Measurements from ENCODE around the gene LRCH3.
"Not testable (repeated sequence)": the region's sequence is repeated elsewhere in the genome, so short reads cannot be mapped to it uniquely, and the experiment has no call there.

LRCH3 gene

DNA sequence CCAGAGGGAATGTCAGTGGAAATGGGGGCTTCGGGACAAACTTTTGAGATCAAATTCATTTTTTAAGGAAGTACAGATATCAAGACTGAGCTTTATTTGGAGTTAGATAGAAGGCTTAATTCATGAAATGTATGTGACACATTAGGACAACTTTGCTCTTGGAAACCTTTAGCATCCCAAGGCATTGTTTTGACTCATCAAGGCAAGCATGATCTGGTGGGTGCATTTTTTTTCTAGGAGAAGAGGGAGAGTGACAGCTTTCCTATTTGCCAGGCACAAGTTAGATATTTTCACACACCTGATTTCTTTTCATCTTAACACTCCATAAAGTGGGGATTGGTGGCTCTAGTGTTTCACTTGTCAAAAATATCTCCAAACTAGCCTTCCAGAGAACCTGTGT lies 97.5 kb downstream of the LRCH3 start:
- no peak for DNase-seq

DNA sequence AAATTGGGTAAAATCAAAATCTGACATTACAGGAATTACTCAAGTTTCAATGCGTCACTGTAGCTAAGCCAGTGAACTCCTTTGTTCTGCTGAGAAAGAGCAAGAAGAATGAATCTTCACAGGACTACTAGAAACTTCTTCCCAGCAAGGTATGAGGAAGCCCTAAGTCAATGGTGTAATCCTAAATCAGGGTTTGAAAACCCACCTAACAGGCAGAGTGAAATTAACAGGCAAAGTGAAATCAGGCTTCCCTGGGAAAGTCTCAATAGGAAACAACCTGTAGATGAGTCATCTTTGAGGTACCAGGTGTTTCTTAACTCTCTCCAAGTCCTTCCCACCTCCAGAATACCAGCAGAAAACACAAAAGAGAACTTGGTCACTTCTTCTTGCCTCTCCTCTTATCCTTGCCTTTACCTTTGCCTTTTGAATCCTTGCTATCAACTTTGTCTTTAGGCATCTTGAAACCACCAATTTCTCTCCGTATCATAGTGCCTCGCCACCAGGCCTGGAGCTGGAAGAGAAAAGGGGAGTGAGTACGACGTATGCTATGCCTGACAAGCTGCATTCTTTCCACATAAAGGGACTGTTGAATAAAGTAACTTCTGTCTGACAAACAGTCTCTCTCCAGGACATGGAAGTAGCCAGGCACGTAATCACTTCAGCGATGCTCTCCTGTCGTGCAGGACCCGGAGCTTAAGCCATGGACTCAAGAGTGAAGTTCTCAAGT lies 98.3 kb downstream of the LRCH3 start:
- DNase-seq: no peak

DNA sequence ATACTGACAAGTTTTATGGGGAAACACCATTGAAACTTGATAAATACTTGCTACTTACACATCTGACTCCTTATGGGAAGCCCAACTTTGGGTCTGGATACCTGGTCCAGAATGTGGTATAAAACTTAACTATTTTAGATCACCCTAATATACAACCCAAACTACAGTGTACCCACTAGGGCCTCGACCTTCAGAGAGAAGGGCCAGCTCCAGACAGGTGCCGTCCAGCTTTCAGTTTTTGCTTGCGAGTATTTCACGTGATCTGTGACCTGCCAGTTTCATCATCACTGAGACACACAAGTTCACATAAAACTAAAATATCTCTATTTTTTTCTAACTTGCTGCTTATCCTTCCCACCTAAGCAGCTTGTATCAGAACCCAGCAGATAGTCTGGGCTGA lies 99.6 kb downstream of the LRCH3 start:
- DNase-seq: no peak

DNA sequence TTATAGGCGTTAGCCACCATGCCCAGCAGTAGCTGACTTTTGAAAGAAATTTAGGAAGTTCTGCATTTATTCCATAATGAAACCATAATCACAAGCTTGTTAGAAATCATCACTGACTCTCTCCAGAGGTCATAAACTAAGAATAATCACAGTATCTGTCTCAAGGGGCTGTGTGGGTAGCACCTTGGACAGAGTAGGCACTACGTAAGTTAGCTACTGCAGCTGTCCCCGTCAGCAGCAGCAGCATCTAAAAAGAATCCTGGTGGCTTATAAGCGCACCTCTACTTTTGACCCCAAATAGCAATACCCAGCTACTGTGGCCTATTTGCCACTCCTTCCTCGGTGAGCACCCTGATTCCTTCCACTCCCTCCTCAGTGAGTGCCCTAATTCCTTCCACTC lies 101.1 kb downstream of the LRCH3 start:
- DNase-seq: no peak

DNA sequence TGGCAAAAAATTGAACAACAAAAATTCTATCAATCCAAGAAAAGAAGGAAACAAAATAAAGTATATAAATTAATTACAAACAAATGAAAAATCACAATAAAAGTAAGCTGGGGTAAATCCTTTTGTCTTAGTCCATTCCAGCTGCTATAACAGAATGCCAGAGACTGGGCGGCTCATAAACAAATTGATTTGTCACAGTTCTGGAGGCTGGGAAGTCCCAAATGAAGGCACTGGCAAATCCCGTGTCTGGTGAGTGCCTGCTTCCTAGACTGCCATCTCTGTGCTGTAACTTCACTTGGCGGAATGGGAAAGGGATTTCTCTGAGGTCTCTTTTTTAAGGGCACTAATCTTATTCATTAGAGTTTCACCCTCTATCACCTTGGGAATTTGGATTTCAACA lies 105.4 kb downstream of the LRCH3 start:
- no peak for DNase-seq

DNA sequence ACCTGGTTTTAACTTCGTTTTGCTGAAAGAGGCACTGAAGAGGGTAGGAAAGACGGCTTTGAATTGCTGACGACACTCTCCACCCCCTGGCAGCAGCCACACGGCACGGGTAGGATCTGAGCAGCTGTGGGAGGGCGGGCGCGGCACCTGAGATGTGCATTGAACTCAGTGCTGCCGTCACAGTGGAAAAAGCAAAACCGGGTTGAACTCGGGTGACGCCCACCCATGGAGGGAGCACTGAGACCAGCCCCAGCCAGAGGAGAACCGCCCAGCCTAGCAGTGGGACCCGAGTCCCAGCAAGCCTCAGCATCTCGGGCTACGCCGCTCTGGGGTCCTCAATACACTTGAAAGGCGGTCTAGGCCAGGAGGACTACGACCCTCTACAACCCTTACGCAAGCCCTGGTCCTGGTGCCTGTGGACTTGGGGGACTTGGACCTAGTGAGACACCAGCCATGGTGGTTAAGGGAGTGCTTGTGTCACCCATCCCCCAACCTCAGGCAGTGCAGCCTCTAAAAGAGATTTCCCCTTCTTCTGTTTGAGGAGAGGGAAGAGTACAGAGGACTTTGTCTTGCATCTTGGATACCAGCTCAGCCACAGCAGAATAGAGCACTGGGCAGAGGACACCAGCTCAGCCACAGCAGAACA lies 108.9 kb downstream of the LRCH3 start:
- no peak for DNase-seq

DNA sequence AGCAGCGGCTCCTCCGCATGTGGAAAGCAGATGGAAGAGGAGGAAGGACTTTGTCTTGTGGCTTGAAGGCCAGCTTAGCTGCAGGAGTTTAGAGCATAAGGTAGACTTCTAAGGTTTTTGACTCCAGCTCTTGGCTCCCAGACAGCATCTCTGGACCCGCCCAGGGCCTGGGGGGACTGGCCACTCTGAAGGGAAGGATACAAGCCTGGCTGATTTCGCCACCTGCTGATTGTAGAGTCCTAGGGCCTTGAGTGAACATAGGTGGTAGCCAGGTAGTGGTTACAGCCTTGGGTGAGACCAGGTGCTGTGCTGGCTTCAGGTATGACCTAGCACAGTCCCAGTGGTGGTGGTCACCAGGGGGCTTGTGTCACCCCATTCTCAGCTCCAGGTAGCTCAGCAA lies 110.6 kb downstream of the LRCH3 start:
- no peak for DNase-seq

DNA sequence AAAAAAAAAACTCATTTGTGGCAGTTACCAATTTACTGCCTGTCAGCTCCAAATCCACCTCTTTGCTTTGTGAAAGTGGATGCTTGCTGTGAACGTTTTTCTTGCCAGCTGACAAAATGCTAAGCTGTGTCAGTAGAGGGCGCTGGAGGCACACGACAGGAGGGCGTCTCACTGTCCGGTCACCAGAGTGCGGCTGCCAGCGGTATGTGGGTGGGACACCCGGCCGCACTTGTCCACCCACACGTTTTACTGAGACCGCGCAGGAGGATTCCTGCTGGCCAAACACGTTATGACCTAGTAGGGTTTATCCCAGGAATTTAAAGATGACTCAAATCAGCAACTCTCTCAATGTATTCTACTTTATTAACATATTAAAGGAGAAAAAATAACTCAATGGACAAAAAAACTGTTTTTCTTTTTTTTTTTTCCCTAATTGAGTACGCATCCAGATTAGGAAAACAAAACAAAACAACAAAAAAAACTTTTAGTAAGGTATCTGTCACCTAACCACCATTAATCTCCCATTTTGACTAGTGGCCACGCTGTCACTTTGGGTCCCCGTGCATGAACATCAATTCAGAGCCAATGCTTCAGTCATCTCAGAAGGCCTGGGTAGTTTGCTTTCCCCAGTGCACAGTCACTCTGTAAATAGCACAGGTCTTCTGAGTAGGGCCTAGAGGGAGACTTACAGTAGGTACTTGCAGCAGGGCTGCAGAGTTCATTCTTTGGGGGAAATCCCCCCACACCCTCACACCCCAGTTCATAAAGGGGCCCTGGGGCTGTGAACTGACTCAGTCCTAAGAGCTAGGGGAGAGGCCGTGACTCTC lies 115.2 kb downstream of the LRCH3 start:
- peak; percentile 37 for DNase-seq

DNA sequence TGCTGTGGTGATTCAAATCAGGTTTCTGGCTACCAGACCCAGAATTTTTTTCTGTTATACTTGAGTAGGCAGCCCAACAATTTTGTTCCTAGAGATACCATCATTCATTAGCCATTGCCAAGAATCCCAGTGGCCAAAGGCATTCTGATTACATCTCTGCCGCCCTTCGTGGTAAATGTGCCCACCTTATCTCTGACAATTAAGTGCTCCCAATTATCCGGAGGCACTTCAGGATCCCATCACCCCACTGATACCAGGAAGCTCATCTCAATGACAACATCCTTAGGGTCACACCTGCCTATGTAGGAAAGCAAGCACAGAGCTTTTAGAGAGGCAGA lies 115.8 kb downstream of the LRCH3 start:
- no peak for DNase-seq

DNA sequence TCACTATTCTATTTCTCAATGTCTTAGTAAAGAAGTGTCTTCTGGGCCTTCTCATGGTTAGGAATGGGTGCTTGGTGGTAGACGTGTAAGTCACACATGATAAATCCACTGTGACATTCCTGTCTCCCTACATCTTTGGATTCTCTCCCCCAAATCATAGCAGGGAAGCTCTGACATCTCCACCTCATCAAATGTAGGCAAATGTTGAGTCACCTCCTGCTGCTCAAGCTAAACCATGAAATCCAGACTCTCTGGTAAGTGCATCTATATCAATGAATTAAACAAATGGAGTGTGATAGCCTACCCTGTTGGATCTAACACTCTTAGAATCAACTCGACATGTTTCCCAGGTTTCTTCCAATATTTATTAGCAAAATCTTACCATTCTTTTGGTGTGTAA lies 116.1 kb downstream of the LRCH3 start:
- DNase-seq: no peak

DNA sequence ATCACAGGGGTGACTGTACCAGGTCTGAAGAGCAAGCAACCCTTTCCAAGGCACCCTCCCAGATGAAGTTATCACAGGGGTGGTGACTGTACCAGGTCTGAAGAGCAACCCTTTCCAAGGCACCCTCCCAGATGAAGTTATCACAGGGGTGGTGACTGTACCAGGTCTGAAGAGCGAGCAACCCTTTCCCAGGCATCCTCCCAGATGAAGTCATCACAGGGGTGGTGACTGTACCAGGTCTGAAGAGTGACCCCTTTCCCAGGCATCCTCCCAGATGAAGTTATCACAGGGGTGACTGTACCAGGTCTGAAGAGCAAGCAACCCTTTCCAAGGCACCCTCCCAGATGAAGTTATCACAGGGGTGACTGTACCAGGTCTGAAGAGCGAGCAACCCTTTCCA lies 117.5 kb downstream of the LRCH3 start:
- not testable (repeated sequence) for DNase-seq

DNA sequence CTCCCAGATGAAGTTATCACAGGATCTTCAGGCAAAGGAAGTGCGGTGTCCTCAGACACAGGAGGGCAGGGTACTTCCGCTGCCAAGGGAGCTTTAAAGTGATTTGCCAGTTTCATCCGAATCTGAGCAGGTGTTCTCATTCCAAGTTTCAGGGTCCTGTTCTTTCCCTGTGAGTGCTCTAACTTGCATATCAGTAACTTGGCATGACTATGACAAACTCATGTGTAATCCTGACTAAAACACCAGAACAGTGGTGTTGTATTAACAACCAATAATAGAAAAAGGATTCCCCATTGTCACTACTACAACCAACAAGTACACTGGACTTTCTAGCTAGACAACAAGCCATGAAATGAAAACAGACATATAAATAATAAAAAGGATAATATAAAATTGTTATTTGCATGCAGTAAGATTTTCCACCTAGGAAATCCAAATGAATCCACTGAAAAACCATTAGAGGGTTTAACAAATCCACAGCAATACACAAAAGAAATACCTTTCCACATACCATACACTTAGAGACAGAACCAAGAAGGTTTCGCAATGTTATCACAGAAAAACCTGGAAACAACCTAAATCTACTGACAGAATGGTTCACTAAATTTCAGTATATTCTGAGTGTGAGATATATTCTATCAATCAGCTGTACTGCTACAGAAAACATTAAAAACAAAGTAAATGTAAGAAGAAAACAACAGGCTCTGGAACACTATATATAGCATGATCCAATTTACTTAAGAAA lies 118.1 kb downstream of the LRCH3 start:
- no peak for DNase-seq

DNA sequence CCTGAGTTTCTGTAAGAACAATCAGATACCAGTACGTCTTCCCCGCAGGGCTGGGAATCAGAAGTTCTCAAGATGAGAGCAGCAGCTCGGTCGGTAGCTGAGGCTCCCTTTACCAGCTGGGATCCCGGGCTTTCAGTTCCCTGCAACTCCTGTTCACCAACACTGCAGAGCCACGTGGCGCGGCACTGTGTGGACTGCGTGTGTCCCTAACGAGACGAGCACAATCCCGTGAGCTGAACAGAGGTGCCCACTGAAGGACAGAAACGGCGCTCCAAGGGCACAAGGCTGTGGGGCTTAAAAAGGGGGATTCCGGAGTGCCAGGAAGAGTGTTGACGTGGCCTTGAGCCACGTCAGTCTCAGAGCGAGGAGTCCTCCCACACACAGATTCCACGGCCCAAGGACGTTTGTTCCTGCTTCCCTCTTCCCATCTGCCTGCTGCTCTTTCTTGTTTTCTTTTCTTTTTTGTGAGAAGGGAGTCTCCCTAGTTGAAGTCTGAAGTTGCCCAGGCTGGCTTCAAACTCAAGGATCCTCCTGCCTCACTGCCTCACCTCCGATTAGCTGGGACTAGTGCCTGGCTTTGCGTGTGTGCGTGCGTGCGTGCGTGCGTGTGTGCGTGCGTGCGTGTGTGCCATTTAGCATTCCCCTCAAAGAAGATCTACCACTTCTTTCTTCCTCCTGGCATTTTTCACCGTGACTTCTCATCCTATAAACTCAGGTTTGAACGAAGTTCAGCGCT lies 121.9 kb downstream of the LRCH3 start:
- no peak for DNase-seq

DNA sequence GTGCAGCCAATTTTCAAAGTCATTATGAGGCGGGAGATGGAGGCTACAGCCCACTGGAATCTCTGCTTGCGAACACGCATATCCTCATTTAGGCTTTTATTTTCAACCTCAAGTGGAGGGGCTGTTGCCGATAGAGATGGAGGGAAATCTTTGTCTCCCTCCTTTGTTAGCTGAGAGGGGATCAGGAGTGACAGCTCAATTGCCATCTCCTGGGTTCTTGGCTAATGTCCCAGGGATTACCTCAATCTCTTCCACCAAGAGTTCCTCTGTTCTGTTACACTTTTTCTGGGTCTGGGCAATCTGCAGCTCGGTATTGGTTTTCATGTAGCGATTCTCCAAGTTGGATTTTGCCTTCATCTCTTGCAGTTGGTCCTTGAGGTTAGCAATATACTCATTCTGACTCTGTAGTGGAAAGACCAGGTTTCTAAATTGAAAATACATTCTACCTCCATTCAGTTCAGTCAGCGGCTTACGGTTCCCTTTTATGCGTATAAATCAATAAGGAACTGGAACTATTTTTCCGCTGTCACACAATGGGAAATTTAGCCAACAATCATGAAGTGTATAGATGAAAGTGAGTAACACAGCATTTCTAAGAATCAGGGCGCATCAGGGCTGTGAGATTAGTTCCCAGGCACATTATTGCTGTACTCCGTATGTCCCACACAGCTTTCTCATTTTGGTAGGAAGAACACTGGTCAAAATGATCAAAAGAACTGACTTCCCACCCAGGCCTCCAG lies 122.8 kb downstream of the LRCH3 start:
- no peak for DNase-seq

DNA sequence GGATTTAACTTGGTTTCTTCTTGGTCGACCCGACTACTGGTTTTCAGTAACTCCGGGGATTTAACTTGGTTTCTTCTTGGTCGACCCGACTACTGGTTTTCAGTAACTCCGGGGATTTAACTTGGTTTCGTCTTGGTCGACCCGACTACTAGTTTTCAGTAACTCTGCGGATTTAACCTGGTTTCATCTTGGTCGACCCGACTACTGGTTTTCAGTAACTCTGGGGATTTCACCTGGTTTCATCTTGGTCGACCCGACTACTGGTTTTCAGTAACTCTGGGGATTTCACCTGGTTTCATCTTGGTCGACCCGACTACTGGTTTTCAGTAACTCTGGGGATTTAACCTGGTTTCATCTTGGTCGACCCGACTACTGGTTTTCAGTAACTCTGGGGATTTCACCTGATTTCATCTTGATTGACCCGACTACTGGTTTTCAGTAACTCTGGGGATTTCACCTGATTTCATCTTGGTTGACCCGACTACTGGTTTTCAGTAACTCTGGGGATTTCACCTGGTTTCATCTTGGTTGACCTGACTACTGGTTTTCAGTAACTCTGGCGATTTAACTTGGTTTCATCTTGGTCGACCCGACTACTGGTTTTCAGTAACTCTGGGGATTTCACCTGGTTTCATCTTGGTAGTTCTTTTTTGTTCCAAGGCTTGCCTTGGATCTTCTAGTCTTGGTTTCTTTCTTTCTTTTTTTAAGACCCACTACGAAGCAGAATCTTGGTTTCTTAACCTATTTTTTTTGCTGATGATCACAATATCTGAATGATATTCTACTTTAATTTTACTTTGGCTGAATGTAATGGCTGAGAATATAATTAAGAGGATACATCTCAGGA lies 130.6 kb downstream of the LRCH3 start:
- not testable (repeated sequence) for DNase-seq

DNA sequence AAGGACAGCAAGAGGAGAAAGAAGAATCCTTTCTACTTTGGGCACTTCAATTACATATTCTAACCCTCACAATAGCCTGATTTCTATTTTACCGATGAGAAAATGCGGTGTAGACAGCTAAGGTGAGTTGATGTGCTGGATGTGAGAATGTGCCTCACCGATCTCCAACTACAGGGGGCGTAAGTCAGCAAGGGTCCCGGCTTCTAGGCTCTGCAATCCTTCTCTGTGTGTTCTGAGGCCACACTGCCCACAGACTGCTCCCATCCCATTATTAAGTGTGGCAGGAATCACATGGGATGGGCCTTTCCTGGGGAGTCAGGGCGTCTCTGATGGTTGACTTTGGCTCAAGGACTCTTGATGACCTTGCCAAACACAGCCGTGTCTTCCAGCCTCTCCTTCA lies 135.4 kb downstream of the LRCH3 start:
- DNase-seq: no peak

DNA sequence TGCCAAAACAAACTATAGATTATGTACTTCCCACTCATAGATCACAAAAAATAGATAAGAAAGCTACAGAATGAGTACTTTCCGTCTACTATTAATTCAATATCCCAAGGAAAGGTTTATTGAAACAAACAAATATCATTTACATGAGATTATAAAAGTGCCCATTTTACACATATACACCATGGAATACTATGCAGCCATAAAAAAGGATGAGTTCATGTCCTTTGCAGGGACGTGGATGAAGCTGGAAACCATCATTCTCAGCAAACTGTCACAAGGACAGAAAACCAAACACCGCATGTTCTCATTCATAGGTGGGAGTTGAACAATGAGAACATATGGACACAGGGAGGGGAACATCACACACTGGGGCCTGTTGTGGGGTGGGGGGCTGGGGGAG lies 136.5 kb downstream of the LRCH3 start:
- not testable (repeated sequence) for DNase-seq

DNA sequence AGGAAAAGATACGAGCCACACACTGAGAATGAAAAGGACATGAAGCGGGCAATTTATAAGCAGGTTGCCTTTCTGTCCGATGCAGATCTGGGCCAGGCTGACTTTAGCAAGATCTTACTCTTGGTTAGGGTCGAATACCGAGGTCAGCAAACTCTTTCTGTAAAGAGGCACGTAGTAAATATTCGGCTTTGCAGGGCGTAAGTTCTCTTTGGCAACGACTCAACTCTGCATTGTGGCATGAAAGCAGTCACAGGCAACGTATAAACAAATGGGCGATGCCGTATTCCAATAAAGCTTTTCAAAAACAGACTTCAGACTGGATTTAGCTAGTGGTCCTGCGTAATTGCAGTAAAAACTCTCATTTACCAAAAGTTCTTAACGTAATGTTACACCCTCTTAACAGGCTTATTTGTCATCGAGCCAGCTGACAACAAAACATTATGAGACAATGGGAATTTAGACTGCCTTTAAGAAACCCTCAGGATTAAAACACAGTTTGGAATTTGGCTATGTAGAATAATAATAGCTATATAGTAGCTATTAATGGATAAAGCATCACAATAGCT lies 145.8 kb downstream of the LRCH3 start:
- DNase-seq: no peak

All from GF-D8 (cell line).